Measurements from ENCODE around the gene FNDC1.
A peak's percentile ranks its signal among the peaks of the same experiment; 100 is the strongest.

The FNDC1 gene

GRCh38 chr6:159168536-159169192 is 536 bp upstream of the FNDC1 start:
- ATAC-seq (replicated peaks; ENCODE audit: extremely low read depth, poor library complexity, severe bottlenecking) (no peak), DNase-seq (ENCODE audit: low spot score in 2 of 2) (no peak)
- Mint-ChIP-seq H3K27me3 (peaks cover 95% of the 10 kb centered on the region), H3K9me3 (no peaks in the 10 kb centered on the region), H3K27ac (ENCODE audit: low read depth) (no peak overlapping the region), H3K4me1 (peaks cover 18% of the 10 kb centered on the region), H3K4me3 (peak overlapping the region; percentile 70), H3K36me3 (ENCODE audit: insufficient read depth) (peaks cover 2% of the 10 kb centered on the region)

- Mint-ChIP-seq H3K9me3 (no peaks in the 10 kb centered on the region), H3K36me3 (ENCODE audit: insufficient read depth) (peaks cover 4% of the 10 kb centered on the region), H3K4me3 (peak overlapping the region; percentile 51), H3K4me1 (peaks cover 27% of the 10 kb centered on the region), H3K27ac (ENCODE audit: low read depth) (no peak overlapping the region), H3K27me3 (peaks cover 95% of the 10 kb centered on the region)
- DNase-seq (ENCODE audit: low spot score in 2 of 2) (no peak), ATAC-seq (replicated peaks; ENCODE audit: extremely low read depth, poor library complexity, severe bottlenecking) (peak; percentile 30)
These were observed 545 bp downstream of the FNDC1 start for GRCh38 chr6:159169557-159170332.

GRCh38 chr6:159170333-159170672 is 1.1 kb downstream of the FNDC1 start:
- DNase-seq (ENCODE audit: low spot score in 2 of 2) (no peak), ATAC-seq (replicated peaks; ENCODE audit: extremely low read depth, poor library complexity, severe bottlenecking) (no peak)
- Mint-ChIP-seq H3K4me1 (peaks cover 27% of the 10 kb centered on the region), H3K9me3 (no peaks in the 10 kb centered on the region), H3K27me3 (peaks cover 95% of the 10 kb centered on the region), H3K36me3 (ENCODE audit: insufficient read depth) (peaks cover 4% of the 10 kb centered on the region), H3K27ac (ENCODE audit: low read depth) (no peak overlapping the region), H3K4me3 (peak overlapping the region; percentile 51)

GRCh38 chr6:159170999-159171712 is 2.0 kb downstream of the FNDC1 start:
- no peak for DNase-seq (ENCODE audit: low spot score in 2 of 2)

DNA sequence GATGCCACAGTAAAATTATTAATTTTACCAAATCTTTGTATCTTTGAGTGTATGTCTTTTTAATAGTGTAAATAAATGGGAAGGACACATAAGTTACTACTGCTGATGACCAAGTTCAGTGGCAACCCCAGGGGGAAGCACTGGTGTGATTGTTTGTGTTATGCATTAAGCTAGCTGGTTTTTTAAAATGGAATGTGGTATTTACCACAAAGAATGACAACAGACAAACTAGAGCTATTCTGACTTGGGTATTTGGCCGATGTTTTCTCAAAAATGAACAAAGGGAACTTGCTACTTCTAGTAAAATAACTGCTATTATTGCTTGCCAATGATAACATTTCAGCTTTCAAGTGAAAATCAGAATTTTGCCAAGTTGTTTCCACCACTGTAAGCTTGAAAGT is 2.9 kb downstream of the FNDC1 start:
- peaks cover 4% of the 10 kb centered on the region for H3K36me3 Mint-ChIP-seq (ENCODE audit: insufficient read depth)
- H3K4me1 Mint-ChIP-seq = peaks cover 27% of the 10 kb centered on the region
- peaks cover 84% of the 10 kb centered on the region for H3K27me3 Mint-ChIP-seq
- no peak for DNase-seq (ENCODE audit: low spot score in 2 of 2)
- no peak overlapping the region for H3K27ac Mint-ChIP-seq (ENCODE audit: low read depth)
- H3K4me3 Mint-ChIP-seq = no peak overlapping the region
- no peaks in the 10 kb centered on the region for H3K9me3 Mint-ChIP-seq
- ATAC-seq (replicated peaks; ENCODE audit: extremely low read depth, poor library complexity, severe bottlenecking) = no peak

More at GRCh38 chr6:159170999-159171712, 2.0 kb downstream of the FNDC1 start:
- no peaks in the 10 kb centered on the region for H3K9me3 Mint-ChIP-seq
- peaks cover 27% of the 10 kb centered on the region for H3K4me1 Mint-ChIP-seq
- peaks cover 93% of the 10 kb centered on the region for H3K27me3 Mint-ChIP-seq
- H3K27ac Mint-ChIP-seq (ENCODE audit: low read depth) = no peak overlapping the region
- H3K4me3 Mint-ChIP-seq = peak overlapping the region; percentile 51
- peaks cover 4% of the 10 kb centered on the region for H3K36me3 Mint-ChIP-seq (ENCODE audit: insufficient read depth)
- no peak for ATAC-seq (replicated peaks; ENCODE audit: extremely low read depth, poor library complexity, severe bottlenecking)

DNA sequence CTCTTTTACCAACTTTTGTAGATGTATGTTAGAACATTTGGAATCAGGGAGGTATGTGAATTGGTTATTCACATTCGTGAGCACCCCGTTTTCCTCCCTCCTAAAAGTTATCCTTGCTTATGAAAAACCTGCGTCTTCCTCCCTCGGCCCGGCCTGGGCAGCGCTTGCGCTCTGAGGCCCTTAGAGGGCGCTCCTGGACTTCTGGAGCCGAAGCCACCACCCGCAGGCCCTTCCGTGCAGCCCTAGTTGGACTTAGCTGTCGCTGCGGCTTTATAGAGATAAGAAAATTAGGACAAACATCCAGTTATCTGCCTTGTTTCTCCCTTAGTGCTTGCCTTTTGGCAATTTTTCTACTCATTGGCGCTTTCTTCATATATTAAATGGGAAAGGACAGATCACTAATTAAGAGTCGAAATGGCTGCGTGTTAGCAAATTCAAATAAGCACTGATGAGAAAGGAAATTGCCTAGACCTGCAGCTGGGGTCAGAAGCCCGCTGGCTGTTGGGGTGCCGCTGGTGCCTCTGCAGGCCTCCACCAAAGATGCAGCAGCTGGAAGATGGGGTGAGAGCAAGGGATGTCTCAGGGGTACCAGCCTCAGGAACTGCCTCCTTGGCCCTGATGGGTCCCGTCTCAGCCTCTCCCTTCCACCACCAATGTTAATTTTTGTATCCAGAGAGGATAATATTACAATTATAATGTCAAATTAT is 5.2 kb downstream of the FNDC1 start:
- Mint-ChIP-seq H3K27ac (ENCODE audit: low read depth) (no peak overlapping the region), H3K27me3 (peaks cover 82% of the 10 kb centered on the region), H3K9me3 (no peaks in the 10 kb centered on the region), H3K36me3 (ENCODE audit: insufficient read depth) (peaks cover 4% of the 10 kb centered on the region), H3K4me3 (no peak overlapping the region), H3K4me1 (peaks cover 14% of the 10 kb centered on the region)
- peak; percentile 54 for ATAC-seq (replicated peaks; ENCODE audit: extremely low read depth, poor library complexity, severe bottlenecking)
- DNase-seq (ENCODE audit: low spot score in 2 of 2) = peak; percentile 38 to 47

- H3K4me3 Mint-ChIP-seq = no peak overlapping the region
- peaks cover 4% of the 10 kb centered on the region for H3K36me3 Mint-ChIP-seq (ENCODE audit: insufficient read depth)
- peaks cover 13% of the 10 kb centered on the region for H3K4me1 Mint-ChIP-seq
- no peaks in the 10 kb centered on the region for H3K9me3 Mint-ChIP-seq
- no peak overlapping the region for H3K27ac Mint-ChIP-seq (ENCODE audit: low read depth)
- peaks cover 59% of the 10 kb centered on the region for H3K27me3 Mint-ChIP-seq
- DNase-seq (ENCODE audit: low spot score in 2 of 2) (no peak), ATAC-seq (replicated peaks; ENCODE audit: extremely low read depth, poor library complexity, severe bottlenecking) (no peak)
These were observed 7.7 kb downstream of the FNDC1 start for GRCh38 chr6:159176913-159177312.

DNA sequence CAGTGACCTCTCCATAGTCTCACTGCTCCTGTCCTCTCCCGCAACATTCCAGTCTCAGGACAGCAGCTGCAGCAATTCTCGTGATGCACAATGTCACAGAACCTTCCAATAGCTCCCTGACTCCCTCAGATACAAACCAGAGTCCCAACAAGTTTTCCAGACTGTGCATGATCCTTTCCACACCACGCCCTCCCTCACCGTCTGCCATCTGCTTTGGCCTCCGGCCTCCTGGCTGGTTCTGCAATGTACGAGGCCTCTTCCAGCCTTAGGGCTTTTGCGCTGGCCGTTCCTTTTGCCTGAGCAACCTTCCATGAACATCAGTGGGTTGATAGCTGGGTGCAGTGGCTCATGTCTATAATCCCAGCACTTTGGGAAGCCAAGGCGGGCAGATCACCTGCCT is 9.6 kb downstream of the FNDC1 start:
- H3K4me1 Mint-ChIP-seq = peaks cover 15% of the 10 kb centered on the region
- H3K27me3 Mint-ChIP-seq = peaks cover 55% of the 10 kb centered on the region
- no peak for ATAC-seq (replicated peaks; ENCODE audit: extremely low read depth, poor library complexity, severe bottlenecking)

DNA sequence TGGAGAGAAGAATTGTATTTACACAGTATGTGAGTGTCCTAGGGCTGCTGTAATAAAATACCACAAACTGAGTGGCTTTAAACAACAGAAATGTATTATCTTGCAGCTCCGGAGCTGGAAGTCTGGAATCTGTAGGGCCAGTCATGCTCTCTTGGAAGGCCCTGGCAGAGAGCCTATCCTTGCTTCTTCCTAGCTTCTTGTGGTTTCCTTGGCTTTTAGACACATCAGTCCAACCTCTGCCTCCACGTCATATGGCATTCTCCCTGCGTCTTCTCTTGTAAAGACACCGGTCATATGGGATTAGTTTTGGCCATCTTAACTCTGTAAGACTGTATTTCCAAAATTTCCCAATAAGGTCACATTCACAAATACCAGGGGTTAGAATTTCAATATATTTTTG is 10.8 kb downstream of the FNDC1 start:
- ATAC-seq (replicated peaks; ENCODE audit: extremely low read depth, poor library complexity, severe bottlenecking) = no peak
- no peak for DNase-seq (ENCODE audit: low spot score in 2 of 2)
- peaks cover 7% of the 10 kb centered on the region for H3K4me1 Mint-ChIP-seq
- no peak overlapping the region for H3K27ac Mint-ChIP-seq (ENCODE audit: low read depth)
- H3K4me3 Mint-ChIP-seq = no peak overlapping the region
- no peaks in the 10 kb centered on the region for H3K9me3 Mint-ChIP-seq
- H3K36me3 Mint-ChIP-seq (ENCODE audit: insufficient read depth) = no peaks in the 10 kb centered on the region
- H3K27me3 Mint-ChIP-seq = peaks cover 44% of the 10 kb centered on the region

More for the DNA sequence above, 9.6 kb downstream of the FNDC1 start:
- H3K9me3 Mint-ChIP-seq = no peaks in the 10 kb centered on the region
- H3K27ac Mint-ChIP-seq (ENCODE audit: low read depth) = no peak overlapping the region
- H3K4me3 Mint-ChIP-seq = no peak overlapping the region
- DNase-seq (ENCODE audit: low spot score in 2 of 2) = no peak
- H3K36me3 Mint-ChIP-seq (ENCODE audit: insufficient read depth) = peaks cover 2% of the 10 kb centered on the region

- no peak overlapping the region for H3K4me3 Mint-ChIP-seq
- H3K27me3 Mint-ChIP-seq = peaks cover 49% of the 10 kb centered on the region
- H3K9me3 Mint-ChIP-seq = no peaks in the 10 kb centered on the region
- no peaks in the 10 kb centered on the region for H3K36me3 Mint-ChIP-seq (ENCODE audit: insufficient read depth)
- DNase-seq (ENCODE audit: low spot score in 2 of 2) (no peak), ATAC-seq (replicated peaks; ENCODE audit: extremely low read depth, poor library complexity, severe bottlenecking) (no peak)
- peaks cover 7% of the 10 kb centered on the region for H3K4me1 Mint-ChIP-seq
- H3K27ac Mint-ChIP-seq (ENCODE audit: low read depth) = no peak overlapping the region
These were observed 12.7 kb downstream of the FNDC1 start for GRCh38 chr6:159181914-159182313.

- Mint-ChIP-seq H3K4me3 (no peak overlapping the region), H3K9me3 (no peaks in the 10 kb centered on the region), H3K27ac (ENCODE audit: low read depth) (no peak overlapping the region), H3K36me3 (ENCODE audit: insufficient read depth) (no peaks in the 10 kb centered on the region), H3K27me3 (peaks cover 48% of the 10 kb centered on the region), H3K4me1 (peaks cover 7% of the 10 kb centered on the region)
- DNase-seq (ENCODE audit: low spot score in 2 of 2) (no peak), ATAC-seq (replicated peaks; ENCODE audit: extremely low read depth, poor library complexity, severe bottlenecking) (no peak)
These were observed 15.4 kb downstream of the FNDC1 start for GRCh38 chr6:159184559-159184958.

DNA sequence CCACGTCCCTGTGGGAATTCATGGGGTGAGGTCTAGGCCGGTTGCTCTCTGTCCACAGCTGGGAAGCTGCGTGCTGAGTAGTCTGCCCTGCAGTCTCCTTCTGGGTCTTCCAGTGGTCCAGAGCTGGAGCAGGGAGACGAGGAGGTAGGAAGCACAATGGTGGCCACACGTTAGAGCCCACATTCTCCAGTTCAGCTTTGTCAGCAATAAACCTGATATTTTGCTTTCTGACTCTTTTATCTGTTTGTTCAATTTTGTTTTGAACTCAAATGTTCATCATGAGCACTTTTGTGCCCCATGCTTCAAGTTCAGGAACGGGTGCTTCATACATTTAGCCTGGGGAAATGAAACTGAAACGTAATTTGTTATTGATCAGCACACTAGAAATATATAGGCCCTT is 21.3 kb downstream of the FNDC1 start:
- no peak for ATAC-seq (replicated peaks; ENCODE audit: extremely low read depth, poor library complexity, severe bottlenecking)
- H3K36me3 Mint-ChIP-seq (ENCODE audit: insufficient read depth) = no peaks in the 10 kb centered on the region
- no peaks in the 10 kb centered on the region for H3K4me1 Mint-ChIP-seq
- H3K4me3 Mint-ChIP-seq = no peak overlapping the region
- no peak for DNase-seq (ENCODE audit: low spot score in 2 of 2)
- H3K27ac Mint-ChIP-seq (ENCODE audit: low read depth) = no peak overlapping the region
- peaks cover 85% of the 10 kb centered on the region for H3K27me3 Mint-ChIP-seq
- no peaks in the 10 kb centered on the region for H3K9me3 Mint-ChIP-seq
